ENCODE data around the gene ZDHHC12.

ZDHHC12 gene

GRCh38 chr9:128768606-128769005, 44.7 kb upstream of the ZDHHC12 start:
- TF ChIP-seq CTCF (IDR thresholded peaks at IDR 0.05; ENCODE audit: low read depth, low read length), result no peak
- no peak overlapping the region for H3K4me3 ChIP-seq (replicated peaks in 1 of 2; ENCODE audit: low read depth in 2 of 2, low read length in 2 of 2)
- no peak for DNase-seq (ENCODE audit: low read depth in 2 of 2)

- DNase-seq (ENCODE audit: low read depth in 2 of 2), result no peak
- no peak overlapping the region for H3K4me3 ChIP-seq (replicated peaks in 1 of 2; ENCODE audit: low read depth in 2 of 2, low read length in 2 of 2)
- no peak for TF ChIP-seq CTCF (IDR thresholded peaks at IDR 0.05; ENCODE audit: low read depth, low read length)
Measured at GRCh38 chr9:128765499-128765898, 41.6 kb upstream of the ZDHHC12 start.

- no peak for TF ChIP-seq CTCF (IDR thresholded peaks at IDR 0.05; ENCODE audit: low read depth, low read length)
- no peak overlapping the region for H3K4me3 ChIP-seq (replicated peaks in 1 of 2; ENCODE audit: low read depth in 2 of 2, low read length in 2 of 2)
- DNase-seq (ENCODE audit: low read depth in 2 of 2), result no peak
Measured at GRCh38 chr9:128764361-128764760, 40.4 kb upstream of the ZDHHC12 start.

- no peak for TF ChIP-seq CTCF (IDR thresholded peaks at IDR 0.05; ENCODE audit: low read depth, low read length)
- H3K4me3 ChIP-seq (replicated peaks in 1 of 2; ENCODE audit: low read depth in 2 of 2, low read length in 2 of 2), result no peak overlapping the region
- no peak for DNase-seq (ENCODE audit: low read depth in 2 of 2)
Measured at GRCh38 chr9:128762671-128763449, 38.9 kb upstream of the ZDHHC12 start.

- no peak for TF ChIP-seq CTCF (IDR thresholded peaks at IDR 0.05; ENCODE audit: low read depth, low read length)
- no peak overlapping the region for H3K4me3 ChIP-seq (replicated peaks in 1 of 2; ENCODE audit: low read depth in 2 of 2, low read length in 2 of 2)
- no peak for DNase-seq (ENCODE audit: low read depth in 2 of 2)
Measured at GRCh38 chr9:128757602-128758001, 33.7 kb upstream of the ZDHHC12 start.

GRCh38 chr9:128753627-128754026, 29.7 kb upstream of the ZDHHC12 start:
- no peak for DNase-seq (ENCODE audit: low read depth in 2 of 2)
- TF ChIP-seq CTCF (IDR thresholded peaks at IDR 0.05; ENCODE audit: low read depth, low read length), result no peak
- no peak overlapping the region for H3K4me3 ChIP-seq (replicated peaks in 1 of 2; ENCODE audit: low read depth in 2 of 2, low read length in 2 of 2)

All from cardiac fibroblast (primary cell).